Skeletal muscle satellite cell (primary cell): ENCODE results near the gene CATSPER1.

ENCODE experiments used
- H3K27me3 ChIP-seq: 2 replicates; pipeline ENCODE4 v1.7.0; 2013; ENCODE audit warnings: low read length; ENCODE audit not compliant: control insufficient read depth, insufficient read depth
- H3K36me3 ChIP-seq: 2 replicates; pipeline ENCODE4 v1.7.0; 2013; ENCODE audit warnings: mild to moderate bottlenecking, control low read depth, low read length; ENCODE audit not compliant: insufficient read depth
- H3K4me1 ChIP-seq: 2 replicates; pipeline ENCODE4 v1.7.0; 2013; ENCODE audit warnings: low read length; ENCODE audit not compliant: control insufficient read depth, insufficient read depth
- H3K4me2 ChIP-seq: 2 replicates; pipeline ENCODE4 v1.7.0; 2013; ENCODE audit warnings: mild to moderate bottlenecking, low read length
- H3K4me3 ChIP-seq: 2 replicates; pipeline ENCODE4 v1.7.0; 2013; ENCODE audit warnings: low read length
- H3K9ac ChIP-seq: 2 replicates; pipeline ENCODE4 v1.7.0; 2013; ENCODE audit warnings: mild to moderate bottlenecking, low read depth, low read length, moderate library complexity
- H3K9me3 ChIP-seq: replicated peaks from 2 replicates; pipeline ENCODE4 v1.7.0; 2013; ENCODE audit warnings: mild to moderate bottlenecking, control low read depth, low read length

The CATSPER1 gene

DNA sequence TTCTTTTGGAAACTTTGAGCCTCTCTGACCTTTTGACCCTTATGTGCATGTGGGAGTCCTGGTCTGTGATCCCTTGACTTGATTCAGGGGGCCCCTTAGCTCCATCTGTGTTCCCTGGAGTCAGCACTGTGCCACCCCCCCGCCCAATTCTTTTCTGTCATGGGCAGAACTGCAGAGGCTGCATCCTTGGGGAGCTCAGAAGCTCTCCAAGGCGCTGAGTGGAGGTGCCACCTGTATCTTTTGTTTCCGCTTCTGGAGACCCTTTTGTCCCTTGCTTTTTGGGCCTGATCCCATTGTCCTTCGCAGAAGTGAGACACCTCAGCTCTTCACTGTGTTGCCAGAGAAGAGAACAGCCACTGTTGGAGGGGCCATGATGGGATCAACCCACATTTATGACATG is 41.4 kb upstream of the CATSPER1 start:
- H3K27me3 ChIP-seq = no peaks in the 10 kb centered on the region
- no peak overlapping the region for H3K9ac ChIP-seq
- no peak overlapping the region for H3K4me2 ChIP-seq
- peaks cover 25% of the 10 kb centered on the region for H3K4me1 ChIP-seq
- H3K9me3 ChIP-seq = no peaks in the 10 kb centered on the region
- no peak overlapping the region for H3K4me3 ChIP-seq
- peaks cover 68% of the 10 kb centered on the region for H3K36me3 ChIP-seq

DNA sequence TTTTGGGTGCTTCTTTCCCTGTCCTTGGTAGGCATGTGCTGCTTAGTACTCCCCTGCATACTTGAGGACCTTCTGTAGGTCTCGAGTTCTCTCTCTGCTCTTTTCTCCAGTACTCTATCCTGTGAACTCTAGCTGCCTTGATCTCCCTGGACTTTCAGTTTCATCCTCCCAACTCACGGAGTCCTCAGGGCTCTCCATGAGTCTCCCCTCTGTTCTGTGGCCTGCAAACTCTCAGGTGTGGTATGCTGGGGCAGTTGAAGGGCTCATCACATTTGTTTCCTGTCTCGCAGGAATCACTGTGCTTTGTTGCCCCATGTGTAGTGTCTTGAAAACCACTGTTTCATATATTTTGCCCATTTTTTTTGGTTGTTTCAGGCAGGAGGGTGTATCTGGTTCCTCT is 40.5 kb upstream of the CATSPER1 start:
- Histone ChIP-seq H3K4me2 (no peak overlapping the region), H3K4me3 (no peak overlapping the region), H3K9me3 (no peaks in the 10 kb centered on the region), H3K9ac (no peak overlapping the region), H3K27me3 (no peaks in the 10 kb centered on the region), H3K4me1 (peaks cover 16% of the 10 kb centered on the region), H3K36me3 (peaks cover 71% of the 10 kb centered on the region)

DNA sequence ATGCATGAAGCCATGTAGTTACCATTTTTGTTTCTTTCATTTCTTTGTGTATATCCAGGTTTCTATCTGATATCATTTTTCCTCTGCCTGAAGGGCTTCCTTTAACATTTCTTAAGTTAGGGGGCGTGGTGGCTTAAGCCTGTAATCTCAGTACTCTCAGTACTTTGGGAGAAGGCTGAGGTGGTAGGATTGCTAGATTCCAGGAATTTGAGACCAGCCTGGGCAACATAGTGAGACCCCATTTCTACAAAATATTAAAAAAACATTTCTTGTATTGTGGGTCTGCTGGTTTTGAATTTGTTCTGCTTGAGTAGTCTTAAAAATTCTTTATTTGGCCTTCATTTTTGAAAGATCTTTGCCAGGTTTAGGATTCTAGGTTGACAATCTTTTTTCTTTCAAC is 38.3 kb upstream of the CATSPER1 start:
- Histone ChIP-seq H3K36me3 (peaks cover 93% of the 10 kb centered on the region), H3K9ac (no peak overlapping the region), H3K4me2 (no peak overlapping the region), H3K27me3 (no peaks in the 10 kb centered on the region), H3K4me1 (peaks cover 13% of the 10 kb centered on the region), H3K4me3 (no peak overlapping the region), H3K9me3 (no peaks in the 10 kb centered on the region)

DNA sequence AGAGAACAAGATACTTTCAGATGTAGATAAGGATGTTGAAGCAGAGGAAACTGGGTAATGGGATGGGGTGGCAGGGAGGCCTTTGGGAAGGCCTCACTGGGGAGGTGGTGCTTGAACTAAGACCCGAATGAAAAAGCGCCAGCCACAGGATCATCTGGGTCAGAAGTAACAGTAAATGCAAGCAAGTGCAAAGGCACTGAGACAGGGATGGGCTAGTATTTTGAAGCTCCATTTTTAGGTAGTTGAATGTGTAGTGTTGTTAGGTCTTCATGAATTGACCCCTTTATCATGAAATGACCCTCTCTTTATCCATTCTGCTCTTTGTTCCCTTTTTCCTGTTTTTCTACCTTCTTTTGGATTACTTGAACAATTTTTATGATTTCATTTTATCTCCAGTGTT is 37.6 kb upstream of the CATSPER1 start:
- peaks cover 6% of the 10 kb centered on the region for H3K4me1 ChIP-seq
- no peak overlapping the region for H3K4me2 ChIP-seq
- no peaks in the 10 kb centered on the region for H3K9me3 ChIP-seq
- no peak overlapping the region for H3K9ac ChIP-seq
- H3K27me3 ChIP-seq = no peaks in the 10 kb centered on the region
- H3K4me3 ChIP-seq = no peak overlapping the region
- peaks cover 95% of the 10 kb centered on the region for H3K36me3 ChIP-seq

DNA sequence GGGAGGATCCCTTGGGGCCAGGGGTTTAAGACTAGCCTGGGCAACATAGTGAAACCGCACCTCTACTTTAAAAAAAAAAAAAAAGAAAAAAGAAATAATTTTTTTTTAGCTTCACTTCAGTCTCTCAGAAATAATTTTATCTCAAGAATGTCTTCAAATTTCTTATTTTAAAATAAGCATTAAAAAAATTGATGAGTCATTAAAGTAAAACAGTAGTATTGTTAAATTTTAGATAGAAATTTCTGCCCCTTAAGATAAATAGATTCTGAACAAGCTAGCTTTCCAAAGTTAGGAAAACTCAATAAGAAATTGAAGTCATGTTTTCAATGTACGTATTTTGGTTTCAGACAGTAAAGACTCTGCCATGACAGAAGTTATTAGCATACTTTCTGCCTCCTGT is 36.1 kb upstream of the CATSPER1 start:
- H3K4me3 ChIP-seq = no peak overlapping the region
- H3K9ac ChIP-seq = no peak overlapping the region
- no peaks in the 10 kb centered on the region for H3K27me3 ChIP-seq
- H3K4me2 ChIP-seq = no peak overlapping the region
- no peaks in the 10 kb centered on the region for H3K4me1 ChIP-seq
- peaks cover 94% of the 10 kb centered on the region for H3K36me3 ChIP-seq
- H3K9me3 ChIP-seq = no peaks in the 10 kb centered on the region

DNA sequence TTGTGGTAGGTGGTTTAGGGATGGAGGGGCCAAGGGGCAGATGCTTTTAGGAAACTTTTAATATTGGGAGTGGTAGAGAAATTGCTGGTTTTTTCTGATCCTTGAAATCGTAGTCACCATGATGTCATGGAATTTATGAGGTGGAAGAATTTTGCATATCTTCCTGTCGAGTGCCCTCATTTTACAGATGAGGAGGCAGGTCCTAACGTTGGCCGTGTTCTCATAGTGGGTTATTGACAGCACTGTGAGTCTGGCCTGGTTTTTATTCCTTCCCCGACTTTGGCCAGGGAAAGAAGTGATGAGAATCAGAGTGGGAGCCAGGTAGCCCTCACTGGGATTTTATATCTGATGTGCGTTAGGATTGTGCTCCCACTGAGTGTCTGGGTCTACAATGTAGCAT is 35.0 kb upstream of the CATSPER1 start:
- no peaks in the 10 kb centered on the region for H3K4me1 ChIP-seq
- no peaks in the 10 kb centered on the region for H3K27me3 ChIP-seq
- no peak overlapping the region for H3K4me3 ChIP-seq
- peaks cover 94% of the 10 kb centered on the region for H3K36me3 ChIP-seq
- no peaks in the 10 kb centered on the region for H3K9me3 ChIP-seq
- H3K4me2 ChIP-seq = no peak overlapping the region
- no peak overlapping the region for H3K9ac ChIP-seq

DNA sequence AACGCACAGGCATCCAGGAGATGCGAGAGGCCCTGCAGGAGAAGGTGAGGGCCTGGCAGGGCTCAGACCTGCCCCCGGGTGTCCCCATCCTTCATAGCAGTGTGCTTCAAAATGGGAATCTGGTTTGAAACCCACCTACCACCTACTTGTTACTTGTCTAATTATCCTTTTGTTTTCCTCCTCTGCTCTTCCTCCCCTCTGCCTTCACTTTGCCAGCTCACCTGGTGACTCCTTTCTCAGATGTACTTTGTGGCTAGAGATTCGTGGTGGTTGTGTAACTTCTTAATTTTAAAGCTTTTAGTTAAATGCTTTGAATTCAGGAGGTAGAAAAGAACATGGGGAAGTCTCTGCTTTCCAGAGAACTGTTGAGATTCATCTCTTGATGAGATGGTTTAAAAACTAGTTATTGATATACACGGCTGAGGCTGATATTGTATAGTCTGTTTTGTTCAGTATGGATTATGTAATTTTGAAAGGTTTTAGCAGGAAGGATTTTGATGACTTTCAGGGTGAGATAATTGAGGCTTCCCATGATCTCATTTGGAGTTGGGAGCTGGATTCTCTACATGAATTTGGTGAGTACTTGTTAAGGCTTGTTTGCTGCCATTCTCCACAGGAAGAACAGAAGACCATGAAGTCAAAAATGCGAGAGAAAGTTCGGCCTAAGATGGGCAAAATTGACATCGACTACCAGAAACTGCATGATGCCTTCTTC is 33.8 kb upstream of the CATSPER1 start:
- H3K9ac ChIP-seq = no peak overlapping the region
- H3K4me1 ChIP-seq = no peaks in the 10 kb centered on the region
- no peaks in the 10 kb centered on the region for H3K9me3 ChIP-seq
- no peaks in the 10 kb centered on the region for H3K27me3 ChIP-seq
- no peak overlapping the region for H3K4me2 ChIP-seq
- no peak overlapping the region for H3K4me3 ChIP-seq
- peaks cover 95% of the 10 kb centered on the region for H3K36me3 ChIP-seq

DNA sequence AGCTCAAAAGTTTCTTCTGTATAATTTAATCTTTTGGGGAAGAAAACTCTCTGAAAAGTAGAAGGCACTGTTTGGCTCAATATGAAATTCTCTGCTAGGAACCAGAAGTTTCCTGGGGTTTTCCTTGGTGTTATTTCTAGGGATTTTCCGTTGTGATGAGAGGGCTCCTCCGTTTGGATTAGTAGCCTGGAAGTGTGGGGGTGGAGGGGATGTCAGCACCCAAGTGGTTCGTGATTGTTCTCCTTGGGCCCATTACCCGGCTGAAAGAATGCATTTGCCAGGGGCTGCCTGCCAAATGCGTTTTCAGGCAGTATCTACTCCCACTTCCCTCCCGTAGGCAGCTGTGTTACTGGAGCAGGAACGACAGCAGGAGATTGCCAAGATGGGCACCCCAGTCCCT is 30.2 kb upstream of the CATSPER1 start:
- no peak overlapping the region for H3K4me3 ChIP-seq
- no peak overlapping the region for H3K4me2 ChIP-seq
- no peak overlapping the region for H3K9ac ChIP-seq
- H3K36me3 ChIP-seq = peaks cover 68% of the 10 kb centered on the region
- H3K27me3 ChIP-seq = no peaks in the 10 kb centered on the region
- H3K9me3 ChIP-seq = no peaks in the 10 kb centered on the region
- H3K4me1 ChIP-seq = peaks cover 9% of the 10 kb centered on the region

DNA sequence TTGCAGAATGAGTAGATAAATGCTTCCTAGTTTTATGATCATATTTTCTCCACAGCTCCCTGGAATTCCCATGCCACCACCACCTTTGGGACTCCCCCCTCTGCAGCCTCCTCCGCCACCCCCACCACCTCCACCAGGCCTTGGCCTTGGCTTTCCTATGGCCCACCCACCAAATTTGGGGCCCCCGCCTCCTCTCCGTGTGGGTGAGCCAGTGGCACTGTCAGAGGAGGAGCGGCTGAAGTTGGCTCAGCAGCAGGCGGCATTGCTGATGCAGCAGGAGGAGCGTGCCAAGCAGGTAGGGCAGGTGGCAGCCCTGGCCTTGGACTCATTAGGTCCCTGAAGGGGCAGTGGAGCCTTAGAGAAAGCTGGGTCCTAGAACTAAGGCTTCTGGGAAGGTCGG is 28.7 kb upstream of the CATSPER1 start:
- Histone ChIP-seq H3K9me3 (no peaks in the 10 kb centered on the region), H3K4me1 (peaks cover 18% of the 10 kb centered on the region), H3K9ac (no peak overlapping the region), H3K36me3 (peaks cover 54% of the 10 kb centered on the region), H3K27me3 (no peaks in the 10 kb centered on the region), H3K4me3 (no peak overlapping the region), H3K4me2 (no peak overlapping the region)

DNA sequence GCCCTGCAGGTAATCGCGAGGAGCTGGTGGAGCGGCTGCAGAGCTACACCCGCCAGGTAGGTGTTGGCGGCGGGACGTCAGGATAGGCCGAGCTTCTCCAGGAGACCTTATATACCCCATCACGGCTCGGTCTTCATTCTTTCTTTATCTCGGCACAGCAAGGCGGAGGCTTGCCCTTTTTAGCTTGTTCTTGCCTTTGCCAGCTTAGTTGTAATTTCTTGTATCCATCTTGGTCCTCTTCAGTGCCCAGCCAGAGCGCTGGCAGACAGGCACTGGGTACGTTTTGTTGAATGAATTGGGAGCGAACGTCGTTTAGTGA is 26.3 kb upstream of the CATSPER1 start:
- Histone ChIP-seq H3K36me3 (peaks cover 31% of the 10 kb centered on the region), H3K4me3 (peak overlapping the region; percentile 98), H3K4me2 (peak overlapping the region; percentile 80), H3K4me1 (peaks cover 22% of the 10 kb centered on the region), H3K9me3 (no peaks in the 10 kb centered on the region), H3K27me3 (no peaks in the 10 kb centered on the region), H3K9ac (peak overlapping the region; percentile 98)

DNA sequence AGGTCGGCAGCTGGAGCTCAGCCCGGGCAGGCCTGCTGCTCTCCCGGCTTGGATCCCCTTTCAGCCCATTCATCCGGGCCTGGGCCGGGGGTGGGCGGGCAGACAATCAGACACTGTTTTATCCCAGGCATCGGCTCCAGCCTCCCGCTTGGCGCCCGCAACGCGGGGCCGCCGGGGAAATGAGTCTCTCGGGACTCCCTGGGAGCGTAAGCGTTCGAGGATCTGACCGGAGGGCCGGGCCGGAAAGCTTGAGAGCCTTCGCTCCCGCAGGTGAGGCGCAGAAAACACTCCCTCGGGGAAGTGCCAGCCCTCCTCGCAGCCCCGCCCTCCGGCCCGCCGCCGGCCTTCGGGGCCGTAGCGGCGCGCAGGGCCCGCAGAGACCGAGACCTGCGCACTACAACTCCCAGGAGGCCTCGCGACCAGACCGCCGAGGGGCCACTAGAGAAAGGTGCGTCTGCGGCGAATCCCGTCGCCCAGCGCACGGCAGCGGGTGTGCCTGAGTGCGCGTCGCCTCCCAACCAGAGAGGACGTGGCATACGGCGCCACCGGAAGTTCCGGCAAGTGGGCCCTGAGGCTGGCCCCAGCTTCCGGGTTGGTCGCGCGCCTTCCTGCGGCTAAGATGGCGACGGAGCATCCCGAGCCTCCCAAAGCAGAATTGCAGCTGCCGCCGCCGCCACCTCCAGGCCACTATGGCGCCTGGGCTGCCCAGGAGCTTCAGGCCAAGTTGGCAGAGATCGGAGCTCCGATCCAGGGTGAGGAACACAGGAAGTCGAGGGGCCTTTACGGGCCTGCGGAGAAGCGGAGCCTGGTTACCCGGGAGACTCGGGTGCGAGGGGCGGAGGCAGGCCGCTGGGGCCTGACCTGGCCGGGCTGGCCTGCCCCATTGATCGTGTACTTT is 25.7 kb upstream of the CATSPER1 start, which contains the start of gene SF3B2:
SF3B2 (plus strand) TSS at position 599 of the 898 bp plus-strand sequence; CDS start at position 620, 21 bp downstream.
- Histone ChIP-seq H3K9me3 (no peaks in the 10 kb centered on the region), H3K36me3 (peaks cover 26% of the 10 kb centered on the region), H3K9ac (peak within 1 kb of the TSS; percentile 98), H3K4me3 (peak within 1 kb of the TSS; percentile 98), H3K27me3 (no peaks in the 10 kb centered on the region), H3K4me2 (peak within 1 kb of the TSS; percentile 80), H3K4me1 (peaks cover 24% of the 10 kb centered on the region)
